ENCODE data around the gene KLHL22.

- TF ChIP-seq, protein P1, sequence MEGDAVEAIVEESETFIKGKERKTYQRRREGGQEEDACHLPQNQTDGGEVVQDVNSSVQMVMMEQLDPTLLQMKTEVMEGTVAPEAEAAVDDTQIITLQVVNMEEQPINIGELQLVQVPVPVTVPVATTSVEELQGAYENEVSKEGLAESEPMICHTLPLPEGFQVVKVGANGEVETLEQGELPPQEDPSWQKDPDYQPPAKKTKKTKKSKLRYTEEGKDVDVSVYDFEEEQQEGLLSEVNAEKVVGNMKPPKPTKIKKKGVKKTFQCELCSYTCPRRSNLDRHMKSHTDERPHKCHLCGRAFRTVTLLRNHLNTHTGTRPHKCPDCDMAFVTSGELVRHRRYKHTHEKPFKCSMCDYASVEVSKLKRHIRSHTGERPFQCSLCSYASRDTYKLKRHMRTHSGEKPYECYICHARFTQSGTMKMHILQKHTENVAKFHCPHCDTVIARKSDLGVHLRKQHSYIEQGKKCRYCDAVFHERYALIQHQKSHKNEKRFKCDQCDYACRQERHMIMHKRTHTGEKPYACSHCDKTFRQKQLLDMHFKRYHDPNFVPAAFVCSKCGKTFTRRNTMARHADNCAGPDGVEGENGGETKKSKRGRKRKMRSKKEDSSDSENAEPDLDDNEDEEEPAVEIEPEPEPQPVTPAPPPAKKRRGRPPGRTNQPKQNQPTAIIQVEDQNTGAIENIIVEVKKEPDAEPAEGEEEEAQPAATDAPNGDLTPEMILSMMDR (IDR thresholded peaks at IDR 0.05), result no peak
- no peak for TF ChIP-seq ZFX (IDR thresholded peaks at IDR 0.05; ENCODE audit: borderline replicate concordance)
Measured at GRCh38 chr22:20433191-20433590, 62.4 kb downstream of the KLHL22 start.
